Astrocyte of the cerebellum (primary cell): ENCODE data around the gene FAM118A.

Experiments
- DNase-seq: peaks from one replicate; pipeline ENCODE4 v3.0.0-alpha.2; 2011; ENCODE audit warnings: low read depth
- H3K4me3 ChIP-seq: 2 replicates; pipeline ENCODE4 v1.5.1; 2011; ENCODE audit warnings: mild to moderate bottlenecking, low read depth, low read length, moderate library complexity
- in situ Hi-C: cut with HindIII; loops from 2 replicates; pipeline ENCODE4 v1.10.0; 2017; ENCODE audit warnings: low sequenced_read_pairs
- TF ChIP-seq, protein P1 (sequence below): IDR thresholded peaks from 2 replicates; pipeline ENCODE4 v1.5.1; 2012; ENCODE audit warnings: low read length, low read depth, moderate library complexity, mild to moderate bottlenecking; ENCODE audit errors: missing control alignments

The FAM118A gene

DNA sequence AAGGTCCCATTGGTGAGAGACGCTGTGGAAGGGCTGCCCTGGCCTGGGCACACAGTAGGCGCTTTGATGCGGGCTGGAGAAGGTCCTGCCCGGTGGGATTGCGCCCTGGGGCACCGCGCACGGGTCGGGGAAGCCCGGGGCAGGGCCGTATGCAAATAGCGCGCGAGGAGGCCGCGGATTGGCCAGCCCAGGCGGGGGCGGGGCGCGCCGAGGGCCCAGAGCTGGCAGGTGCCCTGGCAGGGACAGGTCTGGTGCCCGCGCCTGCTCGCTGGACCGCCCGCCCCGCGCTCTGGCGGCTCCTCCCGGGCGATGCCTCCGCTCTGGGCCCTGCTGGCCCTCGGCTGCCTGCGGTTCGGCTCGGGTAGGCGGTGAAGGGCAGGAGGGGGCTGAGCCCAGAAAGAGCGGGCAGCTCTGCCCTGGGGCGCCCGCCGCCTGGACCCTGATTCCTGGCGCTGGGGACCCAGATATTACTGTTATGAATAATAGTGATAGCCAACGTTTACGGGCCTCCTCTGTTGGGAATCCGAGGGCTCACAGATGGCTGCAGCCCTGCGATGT is 24.9 kb upstream of the FAM118A start, which contains the start of gene UPK3A:
Gene UPK3A (plus strand): TSS at position 245 of the 558 bp plus-strand sequence. CDS start 65 bp downstream, at position 310.
- TF ChIP-seq, protein P1, sequence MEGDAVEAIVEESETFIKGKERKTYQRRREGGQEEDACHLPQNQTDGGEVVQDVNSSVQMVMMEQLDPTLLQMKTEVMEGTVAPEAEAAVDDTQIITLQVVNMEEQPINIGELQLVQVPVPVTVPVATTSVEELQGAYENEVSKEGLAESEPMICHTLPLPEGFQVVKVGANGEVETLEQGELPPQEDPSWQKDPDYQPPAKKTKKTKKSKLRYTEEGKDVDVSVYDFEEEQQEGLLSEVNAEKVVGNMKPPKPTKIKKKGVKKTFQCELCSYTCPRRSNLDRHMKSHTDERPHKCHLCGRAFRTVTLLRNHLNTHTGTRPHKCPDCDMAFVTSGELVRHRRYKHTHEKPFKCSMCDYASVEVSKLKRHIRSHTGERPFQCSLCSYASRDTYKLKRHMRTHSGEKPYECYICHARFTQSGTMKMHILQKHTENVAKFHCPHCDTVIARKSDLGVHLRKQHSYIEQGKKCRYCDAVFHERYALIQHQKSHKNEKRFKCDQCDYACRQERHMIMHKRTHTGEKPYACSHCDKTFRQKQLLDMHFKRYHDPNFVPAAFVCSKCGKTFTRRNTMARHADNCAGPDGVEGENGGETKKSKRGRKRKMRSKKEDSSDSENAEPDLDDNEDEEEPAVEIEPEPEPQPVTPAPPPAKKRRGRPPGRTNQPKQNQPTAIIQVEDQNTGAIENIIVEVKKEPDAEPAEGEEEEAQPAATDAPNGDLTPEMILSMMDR: no peak
- peak within 1 kb of the TSS; percentile 14 for H3K4me3 ChIP-seq
- DNase-seq: no peak
- in situ Hi-C loops: no loop called here

DNA sequence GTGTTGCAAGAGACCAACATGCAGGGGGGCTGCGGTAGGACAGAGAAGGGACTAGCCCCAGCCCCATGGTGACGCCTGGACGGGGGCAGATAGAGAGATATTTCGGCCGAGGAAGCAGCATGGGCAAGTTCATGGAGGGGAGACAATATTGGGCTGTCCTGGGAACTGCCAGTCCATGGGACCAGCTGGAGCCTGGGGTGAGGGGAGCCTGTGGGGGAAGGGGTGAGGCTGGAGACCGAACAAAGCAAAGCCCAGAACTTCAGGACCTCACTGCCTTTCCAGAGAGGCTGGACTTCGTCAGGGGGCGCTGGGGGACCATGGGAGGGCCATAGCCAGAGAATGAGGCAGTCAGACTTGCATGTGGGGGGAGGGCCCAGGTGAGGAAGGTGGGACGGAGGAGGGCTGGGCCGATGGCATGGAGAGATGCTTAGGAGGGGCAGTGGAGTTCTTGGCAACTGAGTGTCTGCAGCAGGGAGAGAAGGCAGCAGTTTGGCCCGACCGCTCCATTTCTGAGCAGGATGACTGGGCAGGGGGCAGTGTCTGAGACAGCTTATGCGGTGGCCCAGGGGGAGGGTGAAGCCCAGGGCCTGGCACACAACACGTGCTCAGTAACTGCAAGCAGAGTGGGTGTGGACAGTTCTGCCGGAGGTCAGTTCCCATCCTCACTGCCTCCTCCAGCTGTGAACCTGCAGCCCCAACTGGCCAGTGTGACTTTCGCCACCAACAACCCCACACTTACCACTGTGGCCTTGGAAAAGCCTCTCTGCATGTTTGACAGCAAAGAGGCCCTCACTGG is 24.3 kb upstream of the FAM118A start:
- TF ChIP-seq, protein P1: peak; percentile 13
- no peak for DNase-seq
- in situ Hi-C loops: no loop called here
- H3K4me3 ChIP-seq: no peak overlapping the region

DNA sequence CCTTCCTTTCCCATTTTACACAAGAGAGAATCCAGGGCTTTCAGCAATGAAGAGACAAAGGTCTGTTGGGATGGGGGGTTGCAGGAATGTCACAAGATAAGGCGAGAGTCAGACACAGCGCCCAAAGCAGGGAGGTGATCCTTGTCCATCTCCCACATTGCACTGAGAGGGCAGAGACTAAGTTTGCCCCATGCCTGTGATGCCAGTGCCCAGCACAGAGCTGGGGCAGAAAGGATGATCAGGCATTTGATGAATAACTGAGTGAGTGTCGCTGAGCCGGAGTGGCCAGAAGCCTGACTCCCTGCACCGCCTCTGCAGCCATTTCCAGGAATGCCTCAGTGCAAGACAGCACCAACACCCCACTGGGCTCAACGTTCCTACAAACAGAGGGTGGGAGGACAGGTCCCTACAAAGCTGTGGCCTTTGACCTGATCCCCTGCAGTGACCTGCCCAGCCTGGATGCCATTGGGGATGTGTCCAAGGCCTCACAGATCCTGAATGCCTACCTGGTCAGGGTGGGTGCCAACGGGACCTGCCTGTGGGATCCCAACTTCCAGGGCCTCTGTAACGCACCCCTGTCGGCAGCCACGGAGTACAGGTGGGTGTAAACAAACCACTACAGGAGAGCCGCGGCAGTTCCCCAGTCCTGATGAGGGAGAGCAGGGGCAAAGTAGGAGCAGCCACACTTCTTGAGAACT is 22.7 kb upstream of the FAM118A start:
- in situ Hi-C loops: no loop called here
- H3K4me3 ChIP-seq: no peak overlapping the region
- no peak for DNase-seq
- TF ChIP-seq, protein P1: no peak

DNA sequence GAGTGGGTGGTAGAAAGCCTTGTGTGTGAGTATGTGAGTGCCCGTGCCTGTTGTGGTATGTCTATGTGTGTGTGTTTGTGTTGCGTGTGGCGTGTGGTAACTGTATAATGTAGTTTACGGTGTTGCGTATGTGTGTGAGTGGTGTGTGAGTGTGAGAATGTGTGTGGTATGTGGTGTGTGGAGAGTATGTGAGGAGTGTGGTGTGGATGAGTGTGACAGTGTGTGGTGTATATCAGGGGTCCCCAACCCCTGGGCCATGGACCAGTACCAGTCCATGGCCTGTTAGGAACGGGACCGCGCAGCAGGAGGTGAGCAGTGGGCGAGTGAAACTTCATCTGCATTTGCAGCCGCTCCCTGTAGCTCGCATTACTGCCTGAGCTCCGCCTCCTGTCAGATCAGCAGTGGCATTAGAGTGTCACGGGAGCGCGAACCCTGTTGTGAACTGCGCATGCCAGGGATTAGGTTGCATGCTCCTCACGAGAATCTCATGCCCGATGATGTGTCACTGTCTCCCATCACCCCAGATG is 19.3 kb upstream of the FAM118A start:
- in situ Hi-C loops: no loop called here
- TF ChIP-seq, protein P1: no peak
- no peak overlapping the region for H3K4me3 ChIP-seq
- DNase-seq: no peak

GRCh38 chr22:45291061-45291930 is 18.4 kb upstream of the FAM118A start:
- DNase-seq: no peak
- H3K4me3 ChIP-seq: no peak overlapping the region
- in situ Hi-C loops: no loop called here
- TF ChIP-seq, protein P1: no peak

DNA sequence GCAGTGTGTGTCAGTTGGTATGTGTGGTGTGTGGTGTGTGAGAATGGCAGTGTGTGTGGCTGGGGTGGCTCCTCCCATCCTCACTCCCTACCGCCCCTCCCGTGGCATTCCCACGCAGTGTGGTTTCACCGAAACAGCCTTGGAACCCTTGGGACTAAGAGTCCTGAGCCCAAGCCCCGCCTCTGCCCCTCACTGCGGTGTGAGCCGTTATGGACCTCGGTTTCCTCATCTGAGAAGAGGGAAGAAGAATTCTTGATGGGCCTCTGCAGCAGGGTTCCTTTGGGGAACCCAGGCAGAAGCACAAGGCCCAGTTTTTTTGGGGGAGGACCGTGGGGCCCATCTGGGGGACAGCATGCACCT is 17.8 kb upstream of the FAM118A start:
- in situ Hi-C loops: no loop called here
- no peak for DNase-seq
- TF ChIP-seq, protein P1: no peak
- H3K4me3 ChIP-seq: no peak overlapping the region
